ENCODE measurements around the gene GALNT7.

Gene GALNT7

GRCh38 chr4:173195109-173195508, 26.5 kb downstream of the GALNT7 start:
- no peak for DNase-seq
- no peak overlapping the region for H3K27ac Mint-ChIP-seq
- no peaks in the 10 kb centered on the region for H3K27me3 Mint-ChIP-seq
- peaks cover 45% of the 10 kb centered on the region for H3K4me1 Mint-ChIP-seq (ENCODE audit: low read depth)
- H3K4me3 Mint-ChIP-seq, result no peak overlapping the region
- no peaks in the 10 kb centered on the region for H3K36me3 Mint-ChIP-seq (ENCODE audit: low read depth)
- H3K9me3 Mint-ChIP-seq, result no peaks in the 10 kb centered on the region

- Mint-ChIP-seq H3K27ac (no peak overlapping the region), H3K4me3 (no peak overlapping the region), H3K9me3 (peaks cover 10% of the 10 kb centered on the region), H3K4me1 (ENCODE audit: low read depth) (peaks cover 21% of the 10 kb centered on the region), H3K27me3 (no peaks in the 10 kb centered on the region), H3K36me3 (ENCODE audit: low read depth) (peaks cover 14% of the 10 kb centered on the region)
- DNase-seq, result no peak
These were observed 30.9 kb downstream of the GALNT7 start for GRCh38 chr4:173199553-173199952.

GRCh38 chr4:173200103-173200884, 31.7 kb downstream of the GALNT7 start:
- peaks cover 22% of the 10 kb centered on the region for H3K36me3 Mint-ChIP-seq (ENCODE audit: low read depth)
- H3K27ac Mint-ChIP-seq, result no peak overlapping the region
- peaks cover 18% of the 10 kb centered on the region for H3K4me1 Mint-ChIP-seq (ENCODE audit: low read depth)
- DNase-seq, result no peak
- H3K4me3 Mint-ChIP-seq, result no peak overlapping the region
- H3K27me3 Mint-ChIP-seq, result no peaks in the 10 kb centered on the region
- H3K9me3 Mint-ChIP-seq, result peaks cover 14% of the 10 kb centered on the region

GRCh38 chr4:173202395-173202794, 33.8 kb downstream of the GALNT7 start:
- Mint-ChIP-seq H3K9me3 (peaks cover 14% of the 10 kb centered on the region), H3K4me1 (ENCODE audit: low read depth) (peaks cover 19% of the 10 kb centered on the region), H3K27me3 (no peaks in the 10 kb centered on the region), H3K4me3 (no peak overlapping the region), H3K27ac (no peak overlapping the region), H3K36me3 (ENCODE audit: low read depth) (peaks cover 31% of the 10 kb centered on the region)
- DNase-seq, result no peak

- no peaks in the 10 kb centered on the region for H3K27me3 Mint-ChIP-seq
- peaks cover 14% of the 10 kb centered on the region for H3K9me3 Mint-ChIP-seq
- peaks cover 37% of the 10 kb centered on the region for H3K36me3 Mint-ChIP-seq (ENCODE audit: low read depth)
- H3K4me1 Mint-ChIP-seq (ENCODE audit: low read depth), result peaks cover 10% of the 10 kb centered on the region
- no peak overlapping the region for H3K4me3 Mint-ChIP-seq
- DNase-seq, result no peak
- H3K27ac Mint-ChIP-seq, result no peak overlapping the region
These were observed 37.0 kb downstream of the GALNT7 start for GRCh38 chr4:173205656-173206055.

GRCh38 chr4:173208420-173208819, 39.8 kb downstream of the GALNT7 start:
- Mint-ChIP-seq H3K4me3 (no peak overlapping the region), H3K4me1 (ENCODE audit: low read depth) (peaks cover 25% of the 10 kb centered on the region), H3K27ac (no peak overlapping the region), H3K36me3 (ENCODE audit: low read depth) (peaks cover 33% of the 10 kb centered on the region), H3K27me3 (no peaks in the 10 kb centered on the region), H3K9me3 (peaks cover 12% of the 10 kb centered on the region)
- DNase-seq, result no peak

GRCh38 chr4:173211222-173211621, 42.6 kb downstream of the GALNT7 start:
- Mint-ChIP-seq H3K27ac (peak overlapping the region; percentile 36), H3K4me1 (ENCODE audit: low read depth) (peaks cover 21% of the 10 kb centered on the region), H3K9me3 (no peaks in the 10 kb centered on the region), H3K27me3 (no peaks in the 10 kb centered on the region), H3K4me3 (no peak overlapping the region), H3K36me3 (ENCODE audit: low read depth) (peaks cover 11% of the 10 kb centered on the region)
- no peak for DNase-seq

GRCh38 chr4:173211838-173212237, 43.2 kb downstream of the GALNT7 start:
- Mint-ChIP-seq H3K9me3 (no peaks in the 10 kb centered on the region), H3K36me3 (ENCODE audit: low read depth) (peaks cover 8% of the 10 kb centered on the region), H3K4me1 (ENCODE audit: low read depth) (peaks cover 18% of the 10 kb centered on the region), H3K27me3 (no peaks in the 10 kb centered on the region), H3K27ac (no peak overlapping the region), H3K4me3 (no peak overlapping the region)
- no peak for DNase-seq

GRCh38 chr4:173212379-173212778, 43.8 kb downstream of the GALNT7 start:
- Mint-ChIP-seq H3K9me3 (no peaks in the 10 kb centered on the region), H3K27me3 (no peaks in the 10 kb centered on the region), H3K4me3 (no peak overlapping the region), H3K36me3 (ENCODE audit: low read depth) (peaks cover 8% of the 10 kb centered on the region), H3K27ac (no peak overlapping the region), H3K4me1 (ENCODE audit: low read depth) (peaks cover 21% of the 10 kb centered on the region)
- no peak for DNase-seq

GRCh38 chr4:173213296-173213695, 44.7 kb downstream of the GALNT7 start:
- no peaks in the 10 kb centered on the region for H3K27me3 Mint-ChIP-seq
- H3K27ac Mint-ChIP-seq, result no peak overlapping the region
- no peaks in the 10 kb centered on the region for H3K9me3 Mint-ChIP-seq
- H3K4me3 Mint-ChIP-seq, result no peak overlapping the region
- H3K4me1 Mint-ChIP-seq (ENCODE audit: low read depth), result peaks cover 30% of the 10 kb centered on the region
- DNase-seq, result no peak
- peaks cover 8% of the 10 kb centered on the region for H3K36me3 Mint-ChIP-seq (ENCODE audit: low read depth)

- H3K36me3 Mint-ChIP-seq (ENCODE audit: low read depth), result peaks cover 8% of the 10 kb centered on the region
- H3K27ac Mint-ChIP-seq, result no peak overlapping the region
- DNase-seq, result no peak
- no peaks in the 10 kb centered on the region for H3K9me3 Mint-ChIP-seq
- no peak overlapping the region for H3K4me3 Mint-ChIP-seq
- H3K27me3 Mint-ChIP-seq, result no peaks in the 10 kb centered on the region
- H3K4me1 Mint-ChIP-seq (ENCODE audit: low read depth), result peaks cover 39% of the 10 kb centered on the region
These were observed 45.6 kb downstream of the GALNT7 start for GRCh38 chr4:173214231-173214630.

GRCh38 chr4:173214661-173215060, 46.0 kb downstream of the GALNT7 start:
- Mint-ChIP-seq H3K4me3 (no peak overlapping the region), H3K27ac (no peak overlapping the region), H3K27me3 (no peaks in the 10 kb centered on the region), H3K36me3 (ENCODE audit: low read depth) (peaks cover 4% of the 10 kb centered on the region), H3K4me1 (ENCODE audit: low read depth) (peaks cover 40% of the 10 kb centered on the region), H3K9me3 (no peaks in the 10 kb centered on the region)
- no peak for DNase-seq

GRCh38 chr4:173217075-173217474, 48.5 kb downstream of the GALNT7 start:
- Mint-ChIP-seq H3K36me3 (ENCODE audit: low read depth) (no peaks in the 10 kb centered on the region), H3K4me1 (ENCODE audit: low read depth) (peaks cover 37% of the 10 kb centered on the region), H3K27ac (no peak overlapping the region), H3K9me3 (no peaks in the 10 kb centered on the region), H3K4me3 (no peak overlapping the region), H3K27me3 (no peaks in the 10 kb centered on the region)
- DNase-seq, result no peak

- no peak overlapping the region for H3K27ac Mint-ChIP-seq
These were observed 49.1 kb downstream of the GALNT7 start for GRCh38 chr4:173217727-173218126.

GRCh38 chr4:173218411-173219125, 50.0 kb downstream of the GALNT7 start:
- peaks cover 36% of the 10 kb centered on the region for H3K4me1 Mint-ChIP-seq (ENCODE audit: low read depth)
- no peak for DNase-seq
- H3K4me3 Mint-ChIP-seq, result no peak overlapping the region
- H3K9me3 Mint-ChIP-seq, result no peaks in the 10 kb centered on the region
- H3K36me3 Mint-ChIP-seq (ENCODE audit: low read depth), result no peaks in the 10 kb centered on the region
- no peaks in the 10 kb centered on the region for H3K27me3 Mint-ChIP-seq
- no peak overlapping the region for H3K27ac Mint-ChIP-seq

More at GRCh38 chr4:173217727-173218126, 49.1 kb downstream of the GALNT7 start:
- Mint-ChIP-seq H3K4me1 (ENCODE audit: low read depth) (peaks cover 38% of the 10 kb centered on the region), H3K27me3 (no peaks in the 10 kb centered on the region), H3K9me3 (no peaks in the 10 kb centered on the region), H3K4me3 (no peak overlapping the region), H3K36me3 (ENCODE audit: low read depth) (no peaks in the 10 kb centered on the region)
- no peak for DNase-seq
